ENCODE data around the gene RPA3.

DNA sequence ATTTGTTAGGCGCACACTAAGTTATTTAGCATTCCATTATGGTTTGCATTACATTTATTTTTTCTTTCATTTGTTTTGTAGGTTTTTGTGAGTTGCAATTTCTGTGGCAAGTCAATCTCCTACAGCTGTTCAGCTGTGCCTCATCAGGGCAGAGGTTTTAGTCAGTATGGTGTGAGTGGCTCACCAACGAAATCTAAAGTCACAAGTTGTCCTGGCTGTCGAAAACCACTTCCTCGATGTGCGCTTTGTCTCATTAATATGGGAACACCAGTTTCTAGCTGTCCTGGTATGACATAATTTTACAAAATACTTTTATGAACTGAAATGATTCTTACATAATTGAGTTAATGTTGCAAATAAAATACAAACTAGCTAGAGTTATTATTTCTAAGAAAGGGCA lies 122.2 kb downstream of the RPA3 start:
- TF ChIP-seq CTCF (IDR thresholded peaks at IDR 0.05) = no peak
- no peak for TF ChIP-seq EZH2phosphoT487 (IDR thresholded peaks at IDR 0.05)
- no peak for TF ChIP-seq EZH2 (IDR thresholded peaks at IDR 0.05)

All from neural progenitor cell (in vitro differentiated cells).